GM19372 (cell line): ENCODE results near the gene COPS8.

Experiments
- ATAC-seq: cut with Tn5 transposase; IDR thresholded peaks from one replicate; pipeline ENCODE4 v1.9.1; 2021; ENCODE audit warnings: mild to moderate bottlenecking, low read depth, moderate library complexity; ENCODE audit not compliant: unreplicated experiment

The COPS8 gene

DNA sequence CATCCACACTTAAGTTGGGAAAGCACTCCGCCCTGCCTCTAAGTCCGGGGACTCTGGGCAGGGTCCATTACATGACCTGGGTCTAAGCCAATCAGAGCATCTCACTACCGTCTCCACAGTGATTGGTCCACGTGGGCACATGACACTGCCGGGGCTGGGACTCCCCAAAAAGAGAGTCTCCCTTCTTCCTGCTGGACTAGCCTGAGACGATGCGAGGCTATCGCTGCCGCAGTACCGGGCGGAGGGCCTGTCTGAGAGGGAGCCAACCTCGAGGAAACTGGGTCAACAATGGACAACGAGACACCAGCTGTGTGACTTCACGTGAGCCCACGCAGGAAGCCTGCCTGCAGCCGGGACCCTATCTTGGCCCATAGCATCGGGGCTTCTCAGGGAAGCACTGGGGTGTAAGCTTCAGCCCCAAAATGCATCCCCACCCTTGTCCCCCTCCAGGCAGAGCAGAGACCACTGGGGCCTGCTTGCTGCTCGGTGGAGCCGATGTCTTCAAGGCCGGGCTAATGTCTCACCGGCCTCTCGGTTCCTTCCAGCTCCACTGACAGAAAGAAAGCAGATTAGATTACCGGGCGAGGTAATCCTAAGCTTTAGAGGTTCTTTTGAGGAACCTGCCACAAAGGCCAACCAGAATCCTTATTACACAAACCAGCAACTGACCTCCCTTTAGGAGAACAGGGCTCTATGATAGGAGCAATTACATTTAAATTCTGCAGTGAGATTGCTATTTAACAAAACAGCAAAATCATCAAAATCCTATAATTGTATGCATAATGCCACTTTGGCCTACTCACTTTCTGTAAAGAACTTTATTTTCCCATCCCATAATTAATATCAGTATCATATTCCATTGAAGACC, 21.3 kb upstream of the COPS8 start:
- no peak for ATAC-seq

GRCh38 chr2:237065071-237065377, 20.7 kb upstream of the COPS8 start:
- ATAC-seq = no peak

DNA sequence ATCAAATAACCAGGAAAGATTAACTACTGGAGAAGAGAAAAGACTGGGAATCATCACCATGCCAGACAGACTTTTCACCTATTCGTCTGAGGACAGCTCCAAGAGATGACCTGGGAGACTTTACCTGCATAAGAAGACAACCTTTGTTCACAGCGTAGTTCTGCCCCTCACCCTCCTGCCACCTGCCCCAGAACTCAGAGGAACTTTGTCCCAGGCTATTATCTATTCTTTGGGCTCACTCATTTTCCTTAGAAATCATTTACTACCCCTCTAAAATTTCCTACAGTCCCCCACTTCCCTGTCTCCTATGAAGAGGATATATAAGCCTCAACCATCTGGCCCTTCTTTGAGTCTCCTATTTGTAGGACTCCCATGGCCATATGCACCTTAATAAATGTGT, 19.3 kb upstream of the COPS8 start:
- no peak for ATAC-seq

GRCh38 chr2:237068005-237068576, 17.6 kb upstream of the COPS8 start:
- no peak for ATAC-seq

GRCh38 chr2:237072067-237072931, 13.4 kb upstream of the COPS8 start:
- no peak for ATAC-seq

GRCh38 chr2:237073552-237073951, 12.1 kb upstream of the COPS8 start:
- ATAC-seq = no peak

- no peak for ATAC-seq
Measured at GRCh38 chr2:237074211-237074993, 11.3 kb upstream of the COPS8 start.

GRCh38 chr2:237075749-237076599, 9.7 kb upstream of the COPS8 start:
- no peak for ATAC-seq

- no peak for ATAC-seq
Measured at GRCh38 chr2:237081596-237081995, 4.1 kb upstream of the COPS8 start.

GRCh38 chr2:237083026-237083425, 2.7 kb upstream of the COPS8 start:
- ATAC-seq = no peak

DNA sequence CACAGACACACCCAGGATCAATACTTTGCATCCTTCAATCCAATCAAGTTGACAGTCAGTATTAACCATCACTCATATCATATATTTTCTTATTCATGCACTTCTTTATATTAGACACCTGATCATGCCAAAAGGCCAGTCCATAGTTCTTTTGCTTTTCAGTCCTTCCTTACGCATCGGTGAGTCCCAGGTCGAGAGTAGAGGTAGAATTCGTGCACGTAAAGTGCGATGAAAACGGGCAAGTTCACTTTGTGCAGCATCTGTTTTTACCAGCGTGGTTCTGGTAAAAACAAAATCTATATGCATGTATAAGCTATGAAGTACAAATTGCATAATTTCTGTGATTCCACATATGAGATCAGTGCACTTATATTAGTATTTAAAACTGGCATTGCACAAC, 1.2 kb upstream of the COPS8 start:
- no peak for ATAC-seq

DNA sequence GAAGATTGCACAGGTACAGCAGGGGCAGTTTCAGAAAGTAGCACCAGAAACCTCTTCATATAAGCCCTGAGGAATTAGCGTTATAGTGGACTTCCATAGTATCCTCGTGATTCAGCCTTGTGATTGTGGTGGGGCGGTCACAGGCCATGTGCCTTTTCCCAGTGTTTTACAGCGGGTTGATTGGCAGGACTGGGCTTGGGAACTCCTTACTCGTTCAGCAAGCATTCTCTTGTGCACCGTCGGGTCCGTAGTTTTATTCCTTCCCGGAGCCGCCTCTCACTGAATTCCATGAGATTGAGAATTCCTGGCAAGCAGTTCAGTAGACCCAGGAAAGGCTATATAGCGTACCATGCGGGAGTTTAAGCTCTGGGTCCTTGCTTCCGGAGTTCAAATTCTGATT, 5.2 kb downstream of the COPS8 start:
- ATAC-seq = no peak

- no peak for ATAC-seq
Measured at GRCh38 chr2:237091779-237092436, 6.2 kb downstream of the COPS8 start.

DNA sequence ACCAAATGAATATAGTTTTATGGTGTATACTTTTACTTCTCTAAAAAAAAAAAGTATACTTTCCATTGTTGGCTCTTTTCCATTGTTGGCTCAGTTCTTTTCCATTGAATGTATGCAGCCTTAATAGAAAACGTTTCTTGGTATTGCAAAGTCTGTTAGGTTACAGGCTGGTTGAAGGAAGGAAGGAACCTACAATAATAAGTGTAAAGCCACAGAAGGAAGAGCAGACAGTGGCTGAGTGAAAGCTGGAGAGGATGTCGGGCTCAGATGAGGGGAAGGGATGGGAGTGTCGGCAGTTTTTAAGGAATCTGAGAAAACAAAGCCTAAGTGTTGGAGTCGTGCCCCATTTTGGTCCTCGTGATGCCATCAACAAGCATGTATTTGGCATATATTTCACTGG, 6.8 kb downstream of the COPS8 start:
- ATAC-seq = no peak

DNA sequence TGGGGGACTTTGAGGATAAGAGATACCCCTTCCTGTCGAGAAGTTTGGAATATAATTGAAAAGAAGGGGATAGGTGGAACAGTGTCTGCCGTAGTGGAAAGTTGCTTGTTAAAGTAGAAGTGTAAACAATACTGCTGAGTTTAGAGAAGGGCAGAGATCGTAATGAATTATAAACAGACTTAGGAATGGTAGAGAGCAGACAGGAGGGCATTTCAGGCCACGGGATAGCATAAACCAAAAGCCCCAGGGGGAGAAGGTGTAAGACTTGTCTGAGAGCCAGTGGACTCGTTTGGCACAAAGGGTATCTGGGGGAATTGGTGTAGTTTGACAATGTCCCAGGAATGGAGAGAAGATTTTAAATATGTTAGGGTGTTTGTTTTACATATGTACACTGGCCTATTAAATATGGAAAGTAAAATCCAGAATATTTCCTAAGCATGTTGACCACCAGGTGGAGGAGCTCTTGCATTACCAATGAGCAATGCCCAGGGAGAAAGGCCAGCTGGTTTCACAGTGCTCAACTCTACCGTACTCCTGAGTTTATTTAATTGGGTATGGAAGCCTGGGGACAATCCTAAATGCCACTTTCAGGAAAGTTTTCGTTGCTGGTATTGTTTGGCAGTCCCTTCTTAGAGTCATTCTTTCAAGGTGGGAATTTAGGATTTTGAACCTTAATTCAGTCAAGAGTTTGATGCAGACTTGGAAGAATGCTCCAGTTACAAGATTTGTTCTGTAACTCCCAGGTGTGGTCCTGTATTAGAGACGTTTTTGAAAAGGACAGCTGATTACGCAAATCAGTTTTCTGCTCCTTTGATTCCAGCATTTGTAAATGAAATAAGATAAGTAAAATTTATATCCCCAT, 7.5 kb downstream of the COPS8 start:
- no peak for ATAC-seq

DNA sequence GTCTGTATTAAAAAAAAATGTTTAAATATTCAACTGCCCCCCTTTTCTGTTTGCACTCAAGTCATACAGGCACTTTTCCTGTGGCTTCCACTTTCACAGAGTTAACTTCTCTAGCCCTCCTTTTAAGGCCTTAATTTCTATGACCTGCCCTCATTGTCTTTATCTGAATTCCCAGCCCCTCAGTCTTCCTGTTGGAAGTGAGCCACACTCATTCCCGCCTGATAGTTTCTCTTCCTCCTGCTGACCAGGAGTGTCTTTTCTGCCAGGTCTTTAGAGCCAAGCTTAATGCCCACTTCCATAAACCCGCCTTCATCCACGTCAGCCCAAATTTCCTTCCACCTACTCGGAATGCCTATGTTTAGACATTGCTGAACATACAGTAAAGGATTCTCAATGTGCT, 10.5 kb downstream of the COPS8 start:
- ATAC-seq = no peak

DNA sequence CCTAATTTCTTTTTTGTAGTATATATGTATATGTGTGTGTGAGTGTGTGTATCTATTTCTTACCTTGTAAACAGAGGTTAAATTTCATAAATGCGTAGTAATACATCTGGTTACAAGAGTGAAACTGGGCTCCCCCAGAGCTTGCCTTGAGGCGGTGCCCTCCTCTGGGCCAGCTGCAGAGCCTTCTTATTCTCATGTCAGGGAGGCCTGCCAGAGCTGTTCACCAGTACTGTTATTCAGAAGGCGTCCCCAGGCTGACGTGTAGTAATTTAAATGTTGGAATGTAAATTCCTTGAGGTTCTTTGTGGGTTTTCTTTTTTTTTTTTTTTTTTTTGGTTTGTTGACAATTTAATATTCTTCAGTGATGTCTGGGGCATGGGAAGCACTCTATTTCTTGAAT, 11.2 kb downstream of the COPS8 start:
- ATAC-seq = no peak

GRCh38 chr2:237097326-237097910, 11.7 kb downstream of the COPS8 start:
- no peak for ATAC-seq
